GM18519 (cell line): ENCODE results near the gene ATP1B3.
"Not testable (repeated sequence)": the region's sequence is repeated elsewhere in the genome, so short reads cannot be mapped to it uniquely, and the experiment has no call there.

Experiments
- ATAC-seq: cut with Tn5 transposase; IDR thresholded peaks from one replicate; pipeline ENCODE4 v1.9.1; 2021; ENCODE audit warnings: mild to moderate bottlenecking, moderate library complexity; ENCODE audit not compliant: unreplicated experiment, low FRiP score

The ATP1B3 gene

DNA sequence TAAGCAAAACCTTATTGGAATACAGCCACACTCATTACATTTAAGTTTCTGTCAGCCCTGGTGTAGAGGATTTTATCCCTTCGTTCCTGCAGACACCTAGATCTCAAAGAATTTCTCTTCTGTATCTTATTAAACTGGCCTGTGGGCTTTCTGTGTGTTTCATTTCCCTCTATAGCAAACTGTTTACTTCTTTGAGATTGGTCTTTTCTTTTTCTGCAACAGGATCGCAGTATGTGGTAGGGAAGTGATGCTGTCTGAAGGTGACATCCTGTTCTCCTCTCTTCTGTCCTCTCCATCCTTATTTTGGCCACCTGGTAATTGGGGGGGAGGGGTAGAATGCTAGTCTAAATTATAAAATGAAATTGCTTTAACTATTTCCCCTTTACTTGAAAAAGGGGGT is 25.5 kb downstream of the ATP1B3 start:
- ATAC-seq, result no peak

DNA sequence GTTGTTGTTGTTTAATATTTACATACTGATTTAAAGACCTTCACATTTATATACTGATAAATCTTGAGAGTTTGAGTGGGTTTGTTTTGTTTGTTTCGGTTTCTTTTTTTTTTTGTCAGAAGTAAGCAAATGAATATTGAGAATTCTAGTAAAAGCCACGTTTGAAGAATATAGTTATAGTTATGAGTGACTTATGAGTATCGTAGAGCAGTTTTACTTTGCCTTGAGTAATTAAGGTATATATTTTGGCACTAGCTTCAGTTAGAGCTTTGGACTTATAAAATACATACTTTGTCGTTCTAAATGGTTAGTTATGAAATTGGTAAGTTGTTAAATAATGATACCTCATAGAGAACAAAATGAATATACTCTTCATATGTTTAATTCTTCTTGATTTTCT is 27.8 kb downstream of the ATP1B3 start:
- ATAC-seq, result no peak

DNA sequence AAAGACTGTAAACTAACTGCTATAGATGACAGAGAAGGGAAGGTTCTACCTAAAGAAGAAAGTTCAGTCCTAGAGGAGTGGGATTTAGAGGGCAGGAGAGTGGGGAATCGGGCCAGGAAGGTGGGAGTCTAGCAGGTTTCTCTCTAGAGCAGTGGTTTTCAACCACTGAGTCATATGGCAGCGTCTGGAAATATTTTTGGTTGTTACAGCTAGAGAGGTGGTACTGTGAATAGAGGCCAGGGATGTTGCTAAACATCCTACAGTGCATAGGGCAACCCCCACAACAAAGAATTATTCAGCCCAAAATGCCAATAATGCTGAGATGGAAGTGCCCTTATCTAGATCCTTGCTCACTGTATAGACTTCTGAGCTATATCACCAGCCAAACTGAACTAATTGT is 28.7 kb downstream of the ATP1B3 start:
- no peak for ATAC-seq

GRCh38 chr3:141909408-141909807 is 33.0 kb downstream of the ATP1B3 start:
- no peak for ATAC-seq

GRCh38 chr3:141909986-141910385 is 33.5 kb downstream of the ATP1B3 start:
- not testable (repeated sequence) for ATAC-seq

DNA sequence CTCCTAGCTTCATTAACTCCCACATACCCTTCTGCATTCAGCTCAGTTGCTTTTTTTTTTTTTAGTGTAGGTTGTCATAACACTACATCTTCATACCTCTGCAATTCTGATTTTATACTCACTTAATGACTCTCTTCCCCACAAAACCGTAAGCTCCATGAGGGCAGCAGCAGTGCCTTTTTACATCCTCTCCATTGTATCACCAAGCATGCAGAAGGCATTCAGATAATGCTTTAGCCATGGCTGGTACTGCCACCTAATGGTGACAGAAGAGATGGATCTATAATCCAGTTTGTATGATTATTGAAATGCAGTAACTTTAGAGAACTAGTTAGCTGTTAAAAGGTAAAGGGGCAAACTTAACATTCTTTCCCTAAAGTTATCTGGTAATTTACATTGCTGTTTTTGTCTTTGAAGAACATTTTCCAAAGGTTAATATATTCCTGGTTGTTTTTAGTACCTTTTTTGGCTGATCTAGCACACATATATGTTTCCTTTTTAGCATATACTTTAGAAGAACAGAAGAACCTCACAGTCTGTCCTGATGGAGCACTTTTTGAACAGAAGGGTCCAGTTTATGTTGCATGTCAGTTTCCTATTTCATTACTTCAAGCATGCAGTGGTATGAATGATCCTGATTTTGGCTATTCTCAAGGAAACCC is 36.8 kb downstream of the ATP1B3 start:
- no peak for ATAC-seq

DNA sequence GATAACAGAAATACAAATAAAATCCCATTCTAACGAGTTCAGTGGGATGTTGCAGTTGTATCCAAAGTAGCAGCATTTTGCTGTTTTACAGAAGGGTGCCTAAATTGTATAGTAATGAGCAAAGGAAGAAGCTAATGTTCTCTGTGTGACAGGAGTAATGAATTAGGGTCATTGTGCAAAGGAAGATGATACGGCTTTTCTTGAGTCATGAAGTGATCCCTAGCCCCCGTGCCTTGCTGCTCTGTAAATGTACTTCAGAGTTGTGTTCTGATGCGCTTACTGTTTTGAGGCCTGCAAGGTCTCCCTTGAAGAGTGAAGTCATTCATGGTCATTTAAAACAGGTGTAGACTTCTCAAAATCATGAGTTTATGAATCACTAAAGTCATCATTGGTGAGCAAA is 37.9 kb downstream of the ATP1B3 start:
- no peak for ATAC-seq

GRCh38 chr3:141915016-141915415 is 38.6 kb downstream of the ATP1B3 start:
- ATAC-seq, result no peak

- no peak for ATAC-seq
These were observed 39.3 kb downstream of the ATP1B3 start for GRCh38 chr3:141915766-141916165.

GRCh38 chr3:141920701-141921100 is 44.3 kb downstream of the ATP1B3 start:
- no peak for ATAC-seq

DNA sequence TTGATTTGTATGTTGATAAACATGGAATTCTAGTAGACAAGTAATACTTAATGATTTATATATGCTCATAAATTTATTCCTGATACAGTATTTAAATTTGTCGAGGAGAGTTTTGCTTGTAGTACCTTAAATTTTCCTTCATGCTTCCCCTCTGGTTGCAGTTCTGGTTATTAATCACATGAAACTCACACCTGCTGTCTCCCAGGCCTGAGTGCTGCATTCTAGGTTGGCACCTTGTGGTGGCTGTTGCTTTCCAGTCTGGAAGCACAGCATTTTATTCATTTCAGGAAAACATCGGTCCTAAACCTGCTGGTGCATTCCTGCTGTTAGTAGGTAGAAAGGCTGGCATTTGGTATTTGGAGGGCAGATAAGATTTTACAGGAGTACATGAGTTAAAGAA is 44.9 kb downstream of the ATP1B3 start:
- no peak for ATAC-seq

DNA sequence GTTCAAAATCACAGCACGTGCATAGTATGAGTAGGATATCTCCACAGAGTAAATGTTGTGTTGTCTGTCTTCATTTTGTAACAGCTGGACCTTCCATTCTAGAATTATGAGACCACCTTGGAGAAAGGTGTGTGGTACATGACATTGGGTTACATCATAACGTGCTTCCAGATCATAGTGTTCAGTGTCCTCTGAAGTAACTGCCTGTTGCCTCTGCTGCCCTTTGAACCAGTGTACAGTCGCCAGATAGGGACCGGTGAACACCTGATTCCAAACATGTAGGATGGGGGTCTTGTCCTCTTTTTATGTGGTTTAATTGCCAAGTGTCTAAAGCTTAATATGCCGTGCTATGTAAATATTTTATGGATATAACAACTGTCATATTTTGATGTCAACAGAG is 49.2 kb downstream of the ATP1B3 start:
- ATAC-seq, result not testable (repeated sequence)

- no peak for ATAC-seq
These were observed 50.5 kb downstream of the ATP1B3 start for GRCh38 chr3:141926929-141927328.

DNA sequence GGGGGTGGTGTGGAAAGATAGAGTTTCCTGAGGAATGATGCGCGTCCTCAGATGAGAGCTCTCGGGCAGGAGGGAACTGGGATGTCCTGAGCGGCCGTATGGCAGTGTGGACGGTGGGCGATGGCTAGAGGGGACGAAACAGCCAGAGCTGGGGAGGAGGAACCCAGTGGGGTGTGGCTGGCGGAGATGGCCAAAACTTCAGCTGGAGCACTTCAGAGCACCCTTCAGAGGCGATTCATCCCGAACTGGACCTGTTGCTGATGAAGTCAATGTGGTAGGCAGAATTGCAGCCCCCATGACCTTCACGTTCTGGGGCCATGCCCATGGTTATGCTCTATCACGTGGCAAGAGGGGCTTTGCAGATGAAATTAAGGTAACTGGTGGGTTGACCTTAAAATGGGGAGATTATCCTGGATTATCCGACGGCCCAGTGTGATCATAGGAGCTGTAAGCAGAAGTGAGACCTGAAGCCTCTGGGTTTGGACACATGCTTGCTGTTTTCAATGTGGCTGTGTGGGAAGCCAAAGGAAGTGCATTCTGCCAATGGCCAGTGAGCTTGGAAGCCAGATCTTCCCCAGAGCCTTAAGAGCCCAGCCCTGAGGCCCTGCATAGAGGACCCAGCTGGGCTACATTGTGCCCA is 52.3 kb downstream of the ATP1B3 start:
- ATAC-seq, result no peak

- no peak for ATAC-seq
These were observed 53.0 kb downstream of the ATP1B3 start for GRCh38 chr3:141929341-141929995.

GRCh38 chr3:141930801-141931200 is 54.4 kb downstream of the ATP1B3 start:
- ATAC-seq, result no peak

DNA sequence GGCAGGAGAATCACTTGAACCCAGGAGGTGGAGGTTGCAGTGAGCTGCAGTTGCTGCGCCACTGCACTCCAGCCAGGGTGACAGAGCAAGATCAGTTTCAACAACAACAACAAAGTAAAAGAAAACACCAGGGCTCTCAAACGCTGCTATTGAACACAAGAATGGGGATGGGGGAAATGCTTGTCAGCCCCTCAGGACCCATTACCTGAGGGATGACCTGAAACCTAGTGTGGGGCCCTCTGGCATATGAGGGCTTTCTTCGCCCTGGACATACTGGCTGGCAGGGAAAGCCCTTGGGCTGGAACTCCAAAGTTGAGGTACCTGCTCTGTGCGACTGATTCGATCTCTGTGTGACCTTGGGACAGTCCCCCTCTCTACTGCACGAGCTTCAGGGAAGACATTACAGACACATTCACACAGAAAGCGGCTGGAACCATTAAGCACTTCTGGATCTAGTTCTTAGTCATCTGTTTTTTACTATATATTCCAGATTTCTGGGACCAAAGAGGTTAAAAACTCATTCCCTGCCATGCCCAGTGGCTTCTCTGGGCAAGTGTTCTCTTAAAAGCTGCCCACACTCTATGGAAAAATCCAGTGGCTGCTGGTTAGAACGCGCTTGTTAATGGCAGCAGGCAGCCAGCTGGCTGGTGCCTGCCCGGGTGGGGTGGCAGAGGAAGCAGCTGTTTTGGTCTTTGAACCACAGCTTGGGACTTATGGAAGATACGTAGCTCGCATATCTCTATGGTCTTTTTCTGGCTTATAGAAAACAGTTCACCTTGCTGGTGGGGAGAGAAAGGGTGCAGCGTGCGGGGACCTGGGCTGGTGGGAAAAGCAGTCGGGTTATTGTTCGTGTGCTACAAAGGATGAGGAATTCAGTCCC is 57.2 kb downstream of the ATP1B3 start:
- ATAC-seq, result no peak

DNA sequence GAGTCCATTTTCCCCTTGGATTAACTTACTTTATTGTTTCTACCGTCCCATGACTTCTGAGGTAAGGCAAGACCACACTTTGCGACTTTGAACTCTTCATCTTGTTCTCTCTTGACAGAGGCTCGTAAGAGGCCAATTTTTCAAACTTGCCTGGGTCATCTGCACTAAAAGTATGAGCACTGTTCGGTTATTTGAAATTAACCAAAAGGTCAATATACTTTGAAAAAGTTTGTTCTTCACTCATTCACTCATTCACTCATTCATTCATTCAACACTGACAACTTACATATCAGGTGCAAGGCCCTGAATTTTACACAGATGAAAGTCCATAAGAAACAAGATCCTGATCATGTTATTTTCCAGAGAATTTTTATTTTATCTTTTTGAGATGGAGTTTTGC is 57.9 kb downstream of the ATP1B3 start:
- ATAC-seq, result no peak

DNA sequence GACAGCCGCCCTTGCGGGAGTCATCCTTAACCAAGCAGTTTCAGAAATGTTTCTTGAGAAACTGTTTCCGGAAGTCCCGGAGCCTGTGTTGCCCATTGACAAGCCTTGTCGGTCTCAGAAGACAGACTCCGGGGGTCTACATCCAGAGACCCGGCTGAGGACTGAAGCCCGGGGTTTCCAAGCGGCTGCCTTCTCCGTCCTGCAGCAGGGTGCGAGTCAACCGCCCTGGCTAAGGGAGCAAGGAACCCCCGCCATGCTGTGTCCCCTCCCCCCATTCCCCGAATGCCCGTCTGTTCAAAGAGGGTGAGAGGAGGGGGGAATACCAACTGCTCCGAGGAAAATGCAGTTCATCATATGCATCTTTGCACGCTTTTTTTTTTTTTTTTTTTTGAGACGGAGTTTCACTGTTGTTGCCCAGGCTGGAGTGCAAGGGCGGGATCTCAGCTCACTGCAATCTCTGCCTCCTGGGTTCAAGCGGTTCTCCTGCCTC is 61.6 kb downstream of the ATP1B3 start:
- ATAC-seq, result no peak

- no peak for ATAC-seq
These were observed 63.3 kb downstream of the ATP1B3 start for GRCh38 chr3:141939759-141940158.
